ENCODE results near the gene TRAF3. TPM values are rescaled to one million over a fixed set of nuclear protein-coding genes. Genes with fewer than 3 reads are reported as not detected.

The TRAF3 gene
- total RNA-seq, 1 donor from 2014 or later = 11.8 TPM

- DNase-seq (ENCODE audit: low read depth) = peak; percentile 26
Measured at GRCh38 chr14:102775855-102776760, 1.1 kb upstream of the TRAF3 start.

GRCh38 chr14:102777711-102778337 is 575 bp downstream of the TRAF3 start:
- DNase-seq (ENCODE audit: low read depth) = peak; percentile 22

- DNase-seq (ENCODE audit: low read depth) = peak; percentile 22
Measured at GRCh38 chr14:102778338-102779083, 1.3 kb downstream of the TRAF3 start.

GRCh38 chr14:102779084-102779462 is 1.8 kb downstream of the TRAF3 start:
- no peak for DNase-seq (ENCODE audit: low read depth)

GRCh38 chr14:102779574-102780315 is 2.5 kb downstream of the TRAF3 start:
- DNase-seq (ENCODE audit: low read depth) = no peak

GRCh38 chr14:102781063-102781462 is 3.8 kb downstream of the TRAF3 start:
- DNase-seq (ENCODE audit: low read depth) = no peak

- no peak for DNase-seq (ENCODE audit: low read depth)
Measured at GRCh38 chr14:102782974-102783373, 5.7 kb downstream of the TRAF3 start.

- DNase-seq (ENCODE audit: low read depth) = no peak
Measured at GRCh38 chr14:102784892-102785594, 7.8 kb downstream of the TRAF3 start.

GRCh38 chr14:102785595-102785963 is 8.3 kb downstream of the TRAF3 start:
- no peak for DNase-seq (ENCODE audit: low read depth)

- no peak for DNase-seq (ENCODE audit: low read depth)
Measured at GRCh38 chr14:102786768-102787167, 9.5 kb downstream of the TRAF3 start.

GRCh38 chr14:102789349-102789748 is 12.1 kb downstream of the TRAF3 start:
- DNase-seq (ENCODE audit: low read depth) = no peak

GRCh38 chr14:102793531-102794328 is 16.5 kb downstream of the TRAF3 start:
- DNase-seq (ENCODE audit: low read depth) = no peak

- DNase-seq (ENCODE audit: low read depth) = peak; percentile 58
Measured at GRCh38 chr14:102795060-102795925, 18.0 kb downstream of the TRAF3 start.

GRCh38 chr14:102796661-102797190 is 19.5 kb downstream of the TRAF3 start:
- no peak for DNase-seq (ENCODE audit: low read depth)

- no peak for DNase-seq (ENCODE audit: low read depth)
Measured at GRCh38 chr14:102798926-102799325, 21.7 kb downstream of the TRAF3 start.

GRCh38 chr14:102799684-102800562 is 22.7 kb downstream of the TRAF3 start:
- peak; percentile 84 for DNase-seq (ENCODE audit: low read depth)

GRCh38 chr14:102802834-102803523 is 25.7 kb downstream of the TRAF3 start:
- DNase-seq (ENCODE audit: low read depth) = no peak
